Neural cell (in vitro differentiated cells): ENCODE measurements around the gene CD101. TPM values are rescaled to one million over a fixed set of nuclear protein-coding genes. Genes with fewer than 3 reads are reported as not detected.

Source experiments
- H2AFZ ChIP-seq: fragments of 200-600, 300-800 bp; sonication (generic), shearing (Covaris generic); 2 replicates; pipeline ENCODE4 v1.6.0; 2014; ENCODE audit warnings: low read depth, mild to moderate bottlenecking, antibody characterized with exemption, low read length, moderate library complexity
- H3F3A ChIP-seq: fragments of 200-600 bp; shearing (Covaris generic); 2 replicates; pipeline ENCODE4 v1.6.1; 2016; ENCODE audit warnings: mild to moderate bottlenecking, moderate library complexity, mixed read lengths, antibody characterized with exemption, low read length; ENCODE audit not compliant: insufficient read depth, poor library complexity, severe bottlenecking
- H3K27ac ChIP-seq: fragments of 200-600, 300-800 bp; sonication (generic), shearing (Covaris generic); 2 replicates; pipeline ENCODE4 v1.5.1; 2014; ENCODE audit warnings: mild to moderate bottlenecking, low read length, moderate library complexity
- H3K27me3 ChIP-seq: fragments of 300-800, 200-600 bp; sonication (generic), shearing (Covaris generic); 2 replicates; pipeline ENCODE4 v1.6.0; 2014; ENCODE audit warnings: mild to moderate bottlenecking, low read depth, low read length, moderate library complexity; ENCODE audit not compliant: insufficient read depth
- H3K36me3 ChIP-seq: fragments of 300-800, 200-600 bp; sonication (generic), shearing (Covaris generic); 2 replicates; pipeline ENCODE4 v1.5.1; 2014; ENCODE audit warnings: mild to moderate bottlenecking, antibody characterized with exemption, low read length, moderate library complexity; ENCODE audit not compliant: insufficient read depth
- H3K4me2 ChIP-seq: fragments of 300-800, 200-600 bp; sonication (generic), shearing (Covaris generic); 2 replicates; pipeline ENCODE4 v1.6.0; 2014; ENCODE audit warnings: mild to moderate bottlenecking, low read length
- H3K4me3 ChIP-seq: fragments of 300-800, 200-600 bp; sonication (generic), shearing (Covaris generic); 2 replicates; pipeline ENCODE4 v1.5.1; 2014; ENCODE audit warnings: mild to moderate bottlenecking, low read length, moderate library complexity
- H3K79me2 ChIP-seq: fragments of 200-600 bp; shearing (Covaris generic); replicated peaks from 2 replicates; pipeline ENCODE4 v1.6.0; 2014; ENCODE audit warnings: mild to moderate bottlenecking, low read length, moderate library complexity; ENCODE audit not compliant: insufficient read depth
- H3K9ac ChIP-seq: fragments of 300-800, 200-600 bp; sonication (generic), shearing (Covaris generic); 2 replicates; pipeline ENCODE4 v1.6.1; 2016; ENCODE audit warnings: mild to moderate bottlenecking, low read length, mixed read lengths
- H3K9me2 ChIP-seq: fragments of 200-600 bp; shearing (Covaris generic); 2 replicates; pipeline ENCODE4 v1.6.1; 2016; ENCODE audit warnings: mild to moderate bottlenecking, low read length, mixed read lengths; ENCODE audit not compliant: insufficient read depth
- H3K9me3 ChIP-seq: fragments of 200-600, 300-800 bp; sonication (generic), shearing (Covaris generic); 2 replicates; pipeline ENCODE4 v1.6.1; 2016; ENCODE audit warnings: mild to moderate bottlenecking, mixed run types, low read length, moderate library complexity, mixed read lengths
- H4K20me1 ChIP-seq: fragments of 200-600 bp; shearing (Covaris generic); 2 replicates; pipeline ENCODE4 v1.6.1; 2016; ENCODE audit warnings: mild to moderate bottlenecking, mixed run types; ENCODE audit not compliant: insufficient read depth
- EP300 ChIP-seq: fragments of 450-650 bp; conservative IDR thresholded peaks from 2 replicates; pipeline ENCODE4 v1.6.1; 2014; ENCODE audit warnings: antibody characterized with exemption, mild to moderate bottlenecking, moderate library complexity; ENCODE audit not compliant: poor library complexity, severe bottlenecking
- EZH2 ChIP-seq: fragments of 200-600, 300-800 bp; shearing (Covaris generic), sonication (generic); IDR thresholded peaks from 2 replicates; pipeline ENCODE4 v1.6.1; 2014; ENCODE audit warnings: antibody characterized with exemption, low read length, borderline replicate concordance, mild to moderate bottlenecking; ENCODE audit not compliant: insufficient read depth, poor library complexity, severe bottlenecking
- MXI1 ChIP-seq: fragments of 450-650 bp; conservative IDR thresholded peaks from 2 replicates; pipeline ENCODE4 v1.6.1; 2014; ENCODE audit warnings: antibody characterized with exemption, mild to moderate bottlenecking; ENCODE audit not compliant: poor library complexity, severe bottlenecking
- POLR2AphosphoS5 ChIP-seq: IDR thresholded peaks from 2 replicates; pipeline ENCODE4 v1.6.1; 2012
- RAD21 ChIP-seq: fragments of 450-650 bp; conservative IDR thresholded peaks from 2 replicates; pipeline ENCODE4 v1.6.1; 2014; ENCODE audit warnings: antibody characterized with exemption, mild to moderate bottlenecking, moderate library complexity
- SMC3 ChIP-seq: fragments of 450-650 bp; conservative IDR thresholded peaks from 2 replicates; pipeline ENCODE4 v1.6.1; 2014; ENCODE audit warnings: antibody characterized with exemption, mild to moderate bottlenecking, moderate library complexity; ENCODE audit not compliant: poor library complexity
- TAF1 ChIP-seq: IDR thresholded peaks from 2 replicates; pipeline ENCODE4 v1.6.1; 2012; ENCODE audit warnings: low read depth
- polyA plus RNA-seq: library from polyadenylated mRNA; depleted of rRNA; stranded (reverse); fragments of >200 nt; gene quantifications from 2 replicates; pipeline ENCODE4 v1.2.3, GENCODE V29; 2014
- TF ChIP-seq, protein P1 (sequence below): IDR thresholded peaks from 2 replicates; pipeline ENCODE4 v1.6.1; 2012; ENCODE audit warnings: borderline replicate concordance
- TF ChIP-seq, protein P2 (sequence below): fragments of 450-650 bp; IDR thresholded peaks from 2 replicates; pipeline ENCODE4 v1.5.1; 2014; ENCODE audit warnings: antibody characterized with exemption, mild to moderate bottlenecking, moderate library complexity; ENCODE audit not compliant: poor library complexity, severe bottlenecking

CD101 gene
- polyA plus RNA-seq, 1 donor from 2014 or later: 1.4 TPM

DNA sequence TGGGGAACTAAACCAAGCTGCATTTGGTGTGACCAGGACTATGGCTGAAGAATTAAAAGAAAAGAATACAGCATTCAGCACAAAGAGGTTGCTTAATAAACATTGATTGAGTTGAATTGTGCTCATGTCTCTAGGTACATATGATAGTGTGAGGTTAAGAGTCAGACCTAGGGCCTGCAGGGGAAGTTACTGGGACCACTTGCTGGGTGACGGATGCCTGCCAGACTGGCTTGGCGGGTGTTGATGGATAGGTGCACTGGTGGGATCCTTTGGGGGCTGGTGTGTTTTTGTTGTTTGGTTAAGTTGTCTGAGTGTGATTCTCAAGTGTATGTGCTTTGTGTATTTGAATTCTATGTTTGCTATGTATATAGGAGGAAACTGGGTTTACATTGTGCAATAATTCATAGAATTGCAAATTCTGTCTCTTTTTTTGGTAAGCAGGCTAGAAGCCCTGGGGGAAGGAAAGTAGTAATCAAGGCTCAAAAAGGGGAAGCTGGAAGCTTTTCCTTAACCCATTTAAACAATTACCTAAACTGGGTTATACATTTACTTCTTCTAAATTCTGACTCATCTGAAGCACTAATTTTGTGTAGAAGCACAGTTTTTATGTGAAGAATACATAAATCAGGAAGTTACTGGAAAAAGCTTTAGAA is 1.8 kb downstream of the CD101 start:
- Histone ChIP-seq H2AFZ (no peak overlapping the region), H3K27ac (no peak overlapping the region), H4K20me1 (no peaks in the 10 kb centered on the region), H3K4me3 (no peak overlapping the region), H3K4me2 (no peak overlapping the region), H3K9me2 (no peaks in the 10 kb centered on the region), H3F3A (no peaks in the 10 kb centered on the region), H3K9me3 (no peaks in the 10 kb centered on the region), H3K79me2 (no peaks in the 10 kb centered on the region), H3K9ac (no peak overlapping the region), H3K36me3 (no peaks in the 10 kb centered on the region), H3K27me3 (no peaks in the 10 kb centered on the region)
- no peak for TF ChIP-seq RAD21
- no peak for TF ChIP-seq EZH2
- TF ChIP-seq, protein P1, sequence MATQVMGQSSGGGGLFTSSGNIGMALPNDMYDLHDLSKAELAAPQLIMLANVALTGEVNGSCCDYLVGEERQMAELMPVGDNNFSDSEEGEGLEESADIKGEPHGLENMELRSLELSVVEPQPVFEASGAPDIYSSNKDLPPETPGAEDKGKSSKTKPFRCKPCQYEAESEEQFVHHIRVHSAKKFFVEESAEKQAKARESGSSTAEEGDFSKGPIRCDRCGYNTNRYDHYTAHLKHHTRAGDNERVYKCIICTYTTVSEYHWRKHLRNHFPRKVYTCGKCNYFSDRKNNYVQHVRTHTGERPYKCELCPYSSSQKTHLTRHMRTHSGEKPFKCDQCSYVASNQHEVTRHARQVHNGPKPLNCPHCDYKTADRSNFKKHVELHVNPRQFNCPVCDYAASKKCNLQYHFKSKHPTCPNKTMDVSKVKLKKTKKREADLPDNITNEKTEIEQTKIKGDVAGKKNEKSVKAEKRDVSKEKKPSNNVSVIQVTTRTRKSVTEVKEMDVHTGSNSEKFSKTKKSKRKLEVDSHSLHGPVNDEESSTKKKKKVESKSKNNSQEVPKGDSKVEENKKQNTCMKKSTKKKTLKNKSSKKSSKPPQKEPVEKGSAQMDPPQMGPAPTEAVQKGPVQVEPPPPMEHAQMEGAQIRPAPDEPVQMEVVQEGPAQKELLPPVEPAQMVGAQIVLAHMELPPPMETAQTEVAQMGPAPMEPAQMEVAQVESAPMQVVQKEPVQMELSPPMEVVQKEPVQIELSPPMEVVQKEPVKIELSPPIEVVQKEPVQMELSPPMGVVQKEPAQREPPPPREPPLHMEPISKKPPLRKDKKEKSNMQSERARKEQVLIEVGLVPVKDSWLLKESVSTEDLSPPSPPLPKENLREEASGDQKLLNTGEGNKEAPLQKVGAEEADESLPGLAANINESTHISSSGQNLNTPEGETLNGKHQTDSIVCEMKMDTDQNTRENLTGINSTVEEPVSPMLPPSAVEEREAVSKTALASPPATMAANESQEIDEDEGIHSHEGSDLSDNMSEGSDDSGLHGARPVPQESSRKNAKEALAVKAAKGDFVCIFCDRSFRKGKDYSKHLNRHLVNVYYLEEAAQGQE: no peak
- no peak for TF ChIP-seq SMC3
- TF ChIP-seq, protein P2, sequence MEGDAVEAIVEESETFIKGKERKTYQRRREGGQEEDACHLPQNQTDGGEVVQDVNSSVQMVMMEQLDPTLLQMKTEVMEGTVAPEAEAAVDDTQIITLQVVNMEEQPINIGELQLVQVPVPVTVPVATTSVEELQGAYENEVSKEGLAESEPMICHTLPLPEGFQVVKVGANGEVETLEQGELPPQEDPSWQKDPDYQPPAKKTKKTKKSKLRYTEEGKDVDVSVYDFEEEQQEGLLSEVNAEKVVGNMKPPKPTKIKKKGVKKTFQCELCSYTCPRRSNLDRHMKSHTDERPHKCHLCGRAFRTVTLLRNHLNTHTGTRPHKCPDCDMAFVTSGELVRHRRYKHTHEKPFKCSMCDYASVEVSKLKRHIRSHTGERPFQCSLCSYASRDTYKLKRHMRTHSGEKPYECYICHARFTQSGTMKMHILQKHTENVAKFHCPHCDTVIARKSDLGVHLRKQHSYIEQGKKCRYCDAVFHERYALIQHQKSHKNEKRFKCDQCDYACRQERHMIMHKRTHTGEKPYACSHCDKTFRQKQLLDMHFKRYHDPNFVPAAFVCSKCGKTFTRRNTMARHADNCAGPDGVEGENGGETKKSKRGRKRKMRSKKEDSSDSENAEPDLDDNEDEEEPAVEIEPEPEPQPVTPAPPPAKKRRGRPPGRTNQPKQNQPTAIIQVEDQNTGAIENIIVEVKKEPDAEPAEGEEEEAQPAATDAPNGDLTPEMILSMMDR: no peak
- TF ChIP-seq POLR2AphosphoS5: no peak
- no peak for TF ChIP-seq TAF1

DNA sequence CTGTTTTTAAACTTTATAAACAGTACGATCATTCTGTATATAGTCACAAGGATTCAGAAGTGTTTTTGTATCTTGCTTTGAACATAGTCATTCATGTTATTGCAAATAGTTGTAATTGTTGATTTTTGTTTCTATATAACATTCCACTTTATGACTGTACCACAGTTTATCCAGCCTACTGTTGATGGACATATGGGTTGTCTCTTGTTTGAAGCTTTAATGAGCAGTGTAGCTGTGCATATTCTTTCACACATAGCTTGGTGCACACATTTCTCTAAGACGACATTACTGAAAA is 6.1 kb downstream of the CD101 start:
- Histone ChIP-seq H3K27ac (no peak overlapping the region), H4K20me1 (no peaks in the 10 kb centered on the region), H3F3A (no peaks in the 10 kb centered on the region), H3K9me3 (no peaks in the 10 kb centered on the region), H3K36me3 (no peaks in the 10 kb centered on the region), H3K79me2 (no peaks in the 10 kb centered on the region), H2AFZ (no peak overlapping the region), H3K27me3 (no peaks in the 10 kb centered on the region), H3K4me3 (no peak overlapping the region), H3K9me2 (no peaks in the 10 kb centered on the region), H3K4me2 (no peak overlapping the region), H3K9ac (no peak overlapping the region)
- TF ChIP-seq, protein P2: no peak
- TF ChIP-seq TAF1 (no peak), EZH2 (no peak), RAD21 (no peak), MXI1 (no peak), SMC3 (no peak), EP300 (no peak)
- TF ChIP-seq, protein P1: no peak
